ENCODE data around the gene EHD4.

Gene EHD4

DNA sequence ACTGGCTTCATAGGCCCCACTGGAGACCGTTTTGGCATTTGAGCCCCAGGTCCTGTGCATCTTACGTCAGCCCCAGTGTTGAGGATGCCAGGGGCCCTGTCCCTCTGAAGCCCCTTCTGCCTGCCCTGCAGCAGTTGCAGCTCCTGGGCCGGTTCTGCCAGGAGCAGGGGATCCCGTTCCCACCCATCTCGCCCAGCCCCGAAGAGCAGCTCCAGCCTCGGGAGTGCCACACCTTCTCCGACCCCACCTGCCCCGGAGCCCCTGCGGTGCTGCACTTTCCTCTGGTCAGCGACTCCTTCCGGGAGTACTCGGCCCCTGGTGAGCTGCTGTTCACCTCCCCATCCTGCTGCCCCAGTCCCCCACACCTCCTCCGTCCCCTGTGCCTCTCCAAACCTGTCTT lies 125.2 kb downstream of the EHD4 start:
- DNase-seq = no peak
- H3K79me2 ChIP-seq (ENCODE audit: insufficient read depth, low read length) = no peaks in the 10 kb centered on the region
- no peaks in the 10 kb centered on the region for H4K20me1 ChIP-seq (ENCODE audit: insufficient read depth, low read length)
- no peak overlapping the region for H2AFZ ChIP-seq (ENCODE audit: low read depth, low read length)
- H3K27ac ChIP-seq (ENCODE audit: low read length) = no peak overlapping the region
- ATAC-seq (ENCODE audit: insufficient read depth, low read depth) = no peak
- TF ChIP-seq, protein P1, sequence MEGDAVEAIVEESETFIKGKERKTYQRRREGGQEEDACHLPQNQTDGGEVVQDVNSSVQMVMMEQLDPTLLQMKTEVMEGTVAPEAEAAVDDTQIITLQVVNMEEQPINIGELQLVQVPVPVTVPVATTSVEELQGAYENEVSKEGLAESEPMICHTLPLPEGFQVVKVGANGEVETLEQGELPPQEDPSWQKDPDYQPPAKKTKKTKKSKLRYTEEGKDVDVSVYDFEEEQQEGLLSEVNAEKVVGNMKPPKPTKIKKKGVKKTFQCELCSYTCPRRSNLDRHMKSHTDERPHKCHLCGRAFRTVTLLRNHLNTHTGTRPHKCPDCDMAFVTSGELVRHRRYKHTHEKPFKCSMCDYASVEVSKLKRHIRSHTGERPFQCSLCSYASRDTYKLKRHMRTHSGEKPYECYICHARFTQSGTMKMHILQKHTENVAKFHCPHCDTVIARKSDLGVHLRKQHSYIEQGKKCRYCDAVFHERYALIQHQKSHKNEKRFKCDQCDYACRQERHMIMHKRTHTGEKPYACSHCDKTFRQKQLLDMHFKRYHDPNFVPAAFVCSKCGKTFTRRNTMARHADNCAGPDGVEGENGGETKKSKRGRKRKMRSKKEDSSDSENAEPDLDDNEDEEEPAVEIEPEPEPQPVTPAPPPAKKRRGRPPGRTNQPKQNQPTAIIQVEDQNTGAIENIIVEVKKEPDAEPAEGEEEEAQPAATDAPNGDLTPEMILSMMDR (IDR thresholded peaks at IDR 0.05; ENCODE audit: borderline replicate concordance, extremely low read depth, low read length, poor library complexity, severe bottlenecking) = no peak
- no peak overlapping the region for H3K4me3 ChIP-seq (ENCODE audit: low read depth in 1 of 2, low read length in 2 of 2)
- H3K9me3 ChIP-seq (ENCODE audit: insufficient read depth, low read length, severe bottlenecking) = no peaks in the 10 kb centered on the region
- H3K27me3 ChIP-seq (ENCODE audit: insufficient read depth, low read length, poor library complexity) = no peaks in the 10 kb centered on the region
- peaks cover 9% of the 10 kb centered on the region for H3K36me3 ChIP-seq (ENCODE audit: insufficient read depth, low read length)
- no peaks in the 10 kb centered on the region for H3K4me1 ChIP-seq (ENCODE audit: insufficient read depth, low read length)
- H3K4me2 ChIP-seq (ENCODE audit: insufficient read depth, low read length) = no peak overlapping the region
- no peak overlapping the region for H3K9ac ChIP-seq (ENCODE audit: low read depth, low read length)

All from DND-41 (cell line).